ENCODE measurements around the gene DDX1.

DDX1 gene

DNA sequence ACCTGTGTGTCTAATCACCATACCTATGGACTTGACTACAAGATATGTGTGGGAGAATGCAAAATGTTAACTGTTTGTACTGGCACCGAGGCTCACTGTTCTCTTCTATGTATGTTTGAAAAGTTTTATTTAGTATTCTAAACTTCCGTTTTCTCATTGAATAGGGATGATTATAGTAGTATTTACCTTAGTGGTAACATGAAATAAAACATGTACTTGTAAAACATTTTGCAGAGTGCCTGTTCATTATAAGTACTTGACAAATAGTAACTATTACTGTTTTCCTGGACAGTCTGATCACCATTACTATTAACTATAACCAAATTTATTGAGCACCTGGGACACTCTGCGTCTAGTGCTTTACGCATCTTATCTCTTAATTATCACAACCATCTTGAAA, 24.8 kb downstream of the DDX1 start:
- Histone ChIP-seq H3K4me2 (ENCODE audit: low read length) (no peak overlapping the region), H3K27me3 (ENCODE audit: insufficient read depth, low read length) (no peaks in the 10 kb centered on the region), H3K79me2 (ENCODE audit: control insufficient read depth, insufficient read depth, low read length, poor library complexity) (no peaks in the 10 kb centered on the region), H2AFZ (ENCODE audit: insufficient read depth, low read length, poor library complexity) (no peak overlapping the region), H2BK5ac (ENCODE audit: low read depth, low read length, poor library complexity) (no peak overlapping the region), H3K18ac (ENCODE audit: low read length) (no peak overlapping the region), H3K79me1 (ENCODE audit: low read length) (no peaks in the 10 kb centered on the region), H3K9ac (ENCODE audit: low read length) (no peak overlapping the region), H4K91ac (ENCODE audit: low read depth, low read length) (no peak overlapping the region), H2AK5ac (ENCODE audit: low read length) (no peak overlapping the region), H3K27ac (ENCODE audit: low read depth, low read length) (no peak overlapping the region), H3K14ac (ENCODE audit: low read length) (no peak overlapping the region), H4K12ac (ENCODE audit: low read depth, low read length) (no peak overlapping the region), H2BK12ac (ENCODE audit: low read length) (no peak overlapping the region), H3K4ac (ENCODE audit: low read depth, low read length) (no peak overlapping the region), H4K8ac (ENCODE audit: low read depth, low read length) (no peak overlapping the region), H3K9me3 (ENCODE audit: insufficient read depth, low read depth, low read length) (no peaks in the 10 kb centered on the region), H2BK120ac (ENCODE audit: insufficient read depth, low read length, poor library complexity) (no peak overlapping the region), H3K4me1 (ENCODE audit: control insufficient read depth in 1 of 2, insufficient read depth in 2 of 2, low read length in 2 of 2) (no peaks in the 10 kb centered on the region), H3K36me3 (ENCODE audit: control insufficient read depth in 1 of 2, insufficient read depth in 2 of 2, low read length in 2 of 2) (peaks cover 22 to 27% of the 10 kb centered on the region in 2 experiments), H3K4me3 (ENCODE audit: low read depth, low read length) (no peak overlapping the region), H3K23ac (ENCODE audit: low read length) (no peak overlapping the region)
- no peak for DNase-seq
- no CpG with 5 or more reads among the region's 4 CpGs for WGBS (ENCODE audit: extremely low coverage, insufficient coverage, insufficient read length)

DNA sequence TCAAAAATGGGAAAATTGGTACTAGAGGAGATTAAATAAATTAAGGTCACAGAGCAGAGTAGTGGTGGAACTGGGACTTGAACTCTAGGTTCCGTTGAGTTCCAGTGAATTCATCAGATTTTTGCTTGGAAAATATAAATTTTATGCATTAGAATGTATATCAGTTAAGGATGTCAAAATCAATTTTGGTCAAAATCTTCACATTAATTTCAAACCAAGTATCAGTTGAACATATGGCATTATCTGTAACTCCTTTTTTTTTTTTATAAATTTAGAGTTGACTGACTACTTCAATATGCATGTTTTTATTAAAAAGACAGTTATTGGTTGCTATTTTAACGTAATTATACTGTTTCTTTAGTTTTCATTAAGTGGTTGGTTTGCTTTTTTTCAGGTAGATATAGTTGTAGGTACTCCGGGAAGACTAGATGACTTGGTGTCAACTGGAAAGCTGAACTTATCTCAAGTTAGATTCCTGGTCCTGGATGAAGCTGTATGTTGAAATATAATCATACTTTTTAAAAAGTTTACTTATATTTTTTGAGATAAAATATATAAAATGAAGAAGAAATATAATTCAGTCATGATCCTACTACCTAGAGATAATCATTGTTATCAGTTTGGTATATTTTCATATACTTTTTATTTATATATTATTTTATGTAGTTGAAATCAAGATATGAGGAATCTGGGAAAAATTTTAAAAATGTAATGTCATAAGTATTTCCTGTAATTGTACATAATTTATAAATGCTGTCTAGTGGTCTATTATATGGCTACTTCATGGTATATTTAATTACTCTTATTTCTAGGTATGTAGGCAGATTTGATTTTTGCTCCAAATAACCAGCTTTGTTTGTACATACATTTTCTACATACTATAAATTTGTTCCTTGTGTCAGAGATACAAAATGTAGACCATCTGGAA, 25.4 kb downstream of the DDX1 start:
- no peak overlapping the region for H2BK5ac ChIP-seq (ENCODE audit: low read depth, low read length, poor library complexity)
- no peak overlapping the region for H3K9ac ChIP-seq (ENCODE audit: low read length)
- H4K8ac ChIP-seq (ENCODE audit: low read depth, low read length): no peak overlapping the region
- no peaks in the 10 kb centered on the region for H3K79me2 ChIP-seq (ENCODE audit: control insufficient read depth, insufficient read depth, low read length, poor library complexity)
- DNase-seq: no peak
- H3K23ac ChIP-seq (ENCODE audit: low read length): no peak overlapping the region
- no CpG with 5 or more reads among the region's 3 CpGs for WGBS (ENCODE audit: extremely low coverage, insufficient coverage, insufficient read length)
- H4K91ac ChIP-seq (ENCODE audit: low read depth, low read length): no peak overlapping the region
- H3K18ac ChIP-seq (ENCODE audit: low read length): no peak overlapping the region
- H3K4me1 ChIP-seq (ENCODE audit: control insufficient read depth in 1 of 2, insufficient read depth in 2 of 2, low read length in 2 of 2): no peaks in the 10 kb centered on the region
- no peak overlapping the region for H2AFZ ChIP-seq (ENCODE audit: insufficient read depth, low read length, poor library complexity)
- H3K4me2 ChIP-seq (ENCODE audit: low read length): no peak overlapping the region
- no peak overlapping the region for H3K27ac ChIP-seq (ENCODE audit: low read depth, low read length)
- H3K4me3 ChIP-seq (ENCODE audit: low read depth, low read length): no peak overlapping the region
- no peaks in the 10 kb centered on the region for H3K79me1 ChIP-seq (ENCODE audit: low read length)
- H3K14ac ChIP-seq (ENCODE audit: low read length): no peak overlapping the region
- no peaks in the 10 kb centered on the region for H3K27me3 ChIP-seq (ENCODE audit: insufficient read depth, low read length)
- peaks cover 23 to 31% of the 10 kb centered on the region in 2 experiments for H3K36me3 ChIP-seq (ENCODE audit: control insufficient read depth in 1 of 2, insufficient read depth in 2 of 2, low read length in 2 of 2)
- no peak overlapping the region for H3K4ac ChIP-seq (ENCODE audit: low read depth, low read length)
- H2AK5ac ChIP-seq (ENCODE audit: low read length): no peak overlapping the region
- H2BK120ac ChIP-seq (ENCODE audit: insufficient read depth, low read length, poor library complexity): no peak overlapping the region
- no peak overlapping the region for H4K12ac ChIP-seq (ENCODE audit: low read depth, low read length)
- H3K9me3 ChIP-seq (ENCODE audit: insufficient read depth, low read depth, low read length): no peaks in the 10 kb centered on the region
- no peak overlapping the region for H2BK12ac ChIP-seq (ENCODE audit: low read length)

- Histone ChIP-seq H3K36me3 (ENCODE audit: control insufficient read depth in 1 of 2, insufficient read depth in 2 of 2, low read length in 2 of 2) (peaks cover 23 to 32% of the 10 kb centered on the region in 2 experiments), H3K4me2 (ENCODE audit: low read length) (no peak overlapping the region), H2AFZ (ENCODE audit: insufficient read depth, low read length, poor library complexity) (no peak overlapping the region), H3K27me3 (ENCODE audit: insufficient read depth, low read length) (no peaks in the 10 kb centered on the region), H2AK5ac (ENCODE audit: low read length) (no peak overlapping the region), H2BK5ac (ENCODE audit: low read depth, low read length, poor library complexity) (no peak overlapping the region), H3K79me1 (ENCODE audit: low read length) (no peaks in the 10 kb centered on the region), H3K27ac (ENCODE audit: low read depth, low read length) (no peak overlapping the region), H3K9ac (ENCODE audit: low read length) (no peak overlapping the region), H3K18ac (ENCODE audit: low read length) (no peak overlapping the region), H3K9me3 (ENCODE audit: insufficient read depth, low read depth, low read length) (no peaks in the 10 kb centered on the region), H2BK12ac (ENCODE audit: low read length) (no peak overlapping the region), H3K79me2 (ENCODE audit: control insufficient read depth, insufficient read depth, low read length, poor library complexity) (no peaks in the 10 kb centered on the region), H4K91ac (ENCODE audit: low read depth, low read length) (no peak overlapping the region), H3K23ac (ENCODE audit: low read length) (no peak overlapping the region), H4K12ac (ENCODE audit: low read depth, low read length) (no peak overlapping the region), H3K4me3 (ENCODE audit: low read depth, low read length) (no peak overlapping the region), H2BK120ac (ENCODE audit: insufficient read depth, low read length, poor library complexity) (no peak overlapping the region), H3K14ac (ENCODE audit: low read length) (no peak overlapping the region), H3K4ac (ENCODE audit: low read depth, low read length) (no peak overlapping the region), H4K8ac (ENCODE audit: low read depth, low read length) (no peak overlapping the region), H3K4me1 (ENCODE audit: control insufficient read depth in 1 of 2, insufficient read depth in 2 of 2, low read length in 2 of 2) (no peaks in the 10 kb centered on the region)
- no peak for DNase-seq
- WGBS (ENCODE audit: extremely low coverage, insufficient coverage, insufficient read length): no CpG with 5 or more reads among the region's 4 CpGs
These were observed 26.2 kb downstream of the DDX1 start for GRCh38 chr2:15617778-15618448.

- no peak overlapping the region for H3K4ac ChIP-seq (ENCODE audit: low read depth, low read length)
- no peaks in the 10 kb centered on the region for H3K4me1 ChIP-seq (ENCODE audit: control insufficient read depth in 1 of 2, insufficient read depth in 2 of 2, low read length in 2 of 2)
These were observed 26.8 kb downstream of the DDX1 start for GRCh38 chr2:15618449-15618855.

More at GRCh38 chr2:15618449-15618855, 26.8 kb downstream of the DDX1 start:
- Histone ChIP-seq H4K8ac (ENCODE audit: low read depth, low read length) (no peak overlapping the region), H3K27ac (ENCODE audit: low read depth, low read length) (no peak overlapping the region), H4K12ac (ENCODE audit: low read depth, low read length) (no peak overlapping the region), H3K9ac (ENCODE audit: low read length) (no peak overlapping the region), H2AK5ac (ENCODE audit: low read length) (no peak overlapping the region), H3K27me3 (ENCODE audit: insufficient read depth, low read length) (no peaks in the 10 kb centered on the region), H3K79me1 (ENCODE audit: low read length) (no peaks in the 10 kb centered on the region), H2AFZ (ENCODE audit: insufficient read depth, low read length, poor library complexity) (no peak overlapping the region), H4K91ac (ENCODE audit: low read depth, low read length) (no peak overlapping the region), H3K9me3 (ENCODE audit: insufficient read depth, low read depth, low read length) (no peaks in the 10 kb centered on the region), H3K4me3 (ENCODE audit: low read depth, low read length) (no peak overlapping the region), H3K23ac (ENCODE audit: low read length) (no peak overlapping the region), H3K79me2 (ENCODE audit: control insufficient read depth, insufficient read depth, low read length, poor library complexity) (no peaks in the 10 kb centered on the region), H2BK12ac (ENCODE audit: low read length) (no peak overlapping the region), H3K14ac (ENCODE audit: low read length) (no peak overlapping the region), H2BK5ac (ENCODE audit: low read depth, low read length, poor library complexity) (no peak overlapping the region), H3K18ac (ENCODE audit: low read length) (no peak overlapping the region), H3K36me3 (ENCODE audit: control insufficient read depth in 1 of 2, insufficient read depth in 2 of 2, low read length in 2 of 2) (peaks cover 23 to 32% of the 10 kb centered on the region in 2 experiments), H2BK120ac (ENCODE audit: insufficient read depth, low read length, poor library complexity) (no peak overlapping the region), H3K4me2 (ENCODE audit: low read length) (no peak overlapping the region)
- no peak for DNase-seq
- WGBS (ENCODE audit: extremely low coverage, insufficient coverage, insufficient read length): no CpG with 5 or more reads among the region's 16 CpGs

Data from trophoblast cell (in vitro differentiated cells and primary cell).